ENCODE data around the gene PIEZO2. TPM values are rescaled to one million over a fixed set of nuclear protein-coding genes. Genes with fewer than 3 reads are reported as not detected.

PIEZO2 gene
- total and polyA plus RNA-seq, 2 donors (not counting 1 experiment from before 2014, with no cell fraction given): not detected

- Mint-ChIP-seq H3K4me1 (peaks cover 3% of the 10 kb centered on the region), H3K9me3 (ENCODE audit: insufficient read depth) (no peaks in the 10 kb centered on the region), H3K27ac (no peak overlapping the region), H3K4me3 (no peak overlapping the region), H3K27me3 (peaks cover 36% of the 10 kb centered on the region)
- Histone ChIP-seq H3K36me3 (replicated peaks in 1 of 2; ENCODE audit: control extremely low read depth in 1 of 2, control insufficient read depth in 1 of 2, extremely low read depth in 1 of 2, insufficient read depth in 2 of 2, low read length in 1 of 2) (no peaks in the 10 kb centered on the region), H4K20me1 (ENCODE audit: control insufficient read depth, insufficient read depth, low read length, poor library complexity, severe bottlenecking) (no peaks in the 10 kb centered on the region), H2AFZ (ENCODE audit: insufficient read depth, low read depth, low read length, poor library complexity, severe bottlenecking) (no peak overlapping the region), H3K4me1 (ENCODE audit: control insufficient read depth in 2 of 2, insufficient read depth in 2 of 2, low read length in 2 of 2) (no peaks in the 10 kb centered on the region), H3K27ac (ENCODE audit: low read length in 2 of 2) (no peak overlapping the region), H3K4me2 (replicated peaks; ENCODE audit: low read depth, low read length, poor library complexity, severe bottlenecking) (no peak overlapping the region), H3K79me2 (ENCODE audit: control insufficient read depth, insufficient read depth, low read length) (no peaks in the 10 kb centered on the region), H3K9ac (ENCODE audit: low read length) (no peak overlapping the region), H3K27me3 (replicated peaks in 1 of 4; ENCODE audit: control extremely low read depth in 1 of 4, control insufficient read depth in 3 of 4, insufficient read depth in 4 of 4, low read length in 3 of 4) (peaks cover 0 to 11% (median 0%) of the 10 kb centered on the region in 4 experiments), H3K9me3 (ENCODE audit: control extremely low read depth in 1 of 3, control insufficient read depth in 2 of 3, insufficient read depth in 1 of 3, low read length in 2 of 3) (no peaks in the 10 kb centered on the region), H3K4me3 (ENCODE audit: control extremely low read depth in 1 of 5, extremely low read depth in 1 of 5, insufficient read depth in 1 of 5, low read depth in 2 of 5, low read length in 4 of 5) (no peak overlapping the region)
- no peak for ATAC-seq (ENCODE audit: low read depth)
- WGBS (ENCODE audit: insufficient coverage): no CpG with 5 or more reads among the region's 2 CpGs
- ChIA-PET POLR2A (no interaction called here), CTCF (interaction anchor here (1.2 kb wide), 1 partner anchor 594 kb away, joined by 4 read pairs; no protein-coding TSS in a partner anchor)
- intact Hi-C loops (cut with micrococcal nuclease): no loop called here
- no peak for DNase-seq
- TF ChIP-seq CTCF (IDR thresholded peaks at IDR 0.05) (peak; percentile 12), EZH2 (IDR thresholded peaks at IDR 0.05; ENCODE audit: borderline replicate concordance, insufficient read depth, low read depth, low read length, poor library complexity, severe bottlenecking) (no peak)
Measured at GRCh38 chr18:11154368-11154989, 5.1 kb upstream of the PIEZO2 start.

GRCh38 chr18:11153097-11153496 is 3.7 kb upstream of the PIEZO2 start:
- DNase-seq (no peak), ATAC-seq (ENCODE audit: low read depth) (no peak)
- H4K20me1 ChIP-seq (ENCODE audit: control insufficient read depth, insufficient read depth, low read length, poor library complexity, severe bottlenecking): no peaks in the 10 kb centered on the region
- TF ChIP-seq EZH2 (IDR thresholded peaks at IDR 0.05; ENCODE audit: borderline replicate concordance, insufficient read depth, low read depth, low read length, poor library complexity, severe bottlenecking) (no peak), CTCF (IDR thresholded peaks at IDR 0.05) (no peak)
- no peak overlapping the region for H3K9ac ChIP-seq (ENCODE audit: low read length)
- no peaks in the 10 kb centered on the region for H3K36me3 ChIP-seq (replicated peaks in 1 of 2; ENCODE audit: control extremely low read depth in 1 of 2, control insufficient read depth in 1 of 2, extremely low read depth in 1 of 2, insufficient read depth in 2 of 2, low read length in 1 of 2)
- Mint-ChIP-seq H3K27ac (no peak overlapping the region), H3K4me3 (no peak overlapping the region), H3K4me1 (peaks cover 3% of the 10 kb centered on the region), H3K27me3 (peaks cover 35% of the 10 kb centered on the region), H3K9me3 (ENCODE audit: insufficient read depth) (no peaks in the 10 kb centered on the region)
- POLR2A ChIA-PET: no interaction called here
- H3K27me3 ChIP-seq (replicated peaks in 1 of 4; ENCODE audit: control extremely low read depth in 1 of 4, control insufficient read depth in 3 of 4, insufficient read depth in 4 of 4, low read length in 3 of 4): peaks cover 0 to 15% (median 0%) of the 10 kb centered on the region in 4 experiments
- CTCF ChIA-PET: no interaction called here
- intact Hi-C loops (cut with micrococcal nuclease): no loop called here
- 100% methylated on average over 1 of the region's 2 CpGs for WGBS (ENCODE audit: insufficient coverage)
- H3K4me3 ChIP-seq (ENCODE audit: control extremely low read depth in 1 of 5, extremely low read depth in 1 of 5, insufficient read depth in 1 of 5, low read depth in 2 of 5, low read length in 4 of 5): no peak overlapping the region
- H3K4me1 ChIP-seq (ENCODE audit: control insufficient read depth in 2 of 2, insufficient read depth in 2 of 2, low read length in 2 of 2): no peaks in the 10 kb centered on the region
- no peak overlapping the region for H2AFZ ChIP-seq (ENCODE audit: insufficient read depth, low read depth, low read length, poor library complexity, severe bottlenecking)
- H3K79me2 ChIP-seq (ENCODE audit: control insufficient read depth, insufficient read depth, low read length): no peaks in the 10 kb centered on the region
- H3K4me2 ChIP-seq (replicated peaks; ENCODE audit: low read depth, low read length, poor library complexity, severe bottlenecking): no peak overlapping the region
- peaks cover 0 to 4% (median 0%) of the 10 kb centered on the region in 3 donors for H3K9me3 ChIP-seq (ENCODE audit: control extremely low read depth in 1 of 3, control insufficient read depth in 2 of 3, insufficient read depth in 1 of 3, low read length in 2 of 3)
- no peak overlapping the region for H3K27ac ChIP-seq (ENCODE audit: low read length in 2 of 2)

All from B cell (primary cell).